Stimulated activated CD4-positive, alpha-beta T cell treated with anti-CD3 and anti-CD28 coated beads, Interleukin-4, amount 100 ng/mL, for 1 hour (primary cell): ENCODE measurements around the gene CCDC74A.
"Not testable (repeated sequence)": the region's sequence is repeated elsewhere in the genome, so short reads cannot be mapped to it uniquely, and the experiment has no call there.

ENCODE experiments used
- DNase-seq: peaks from one replicate; pipeline ENCODE4 v3.0.0-alpha.2; 2020

CCDC74A gene

GRCh38 chr2:131529864-131530445, 2.3 kb downstream of the CCDC74A start:
- DNase-seq, result not testable (repeated sequence)

GRCh38 chr2:131530626-131531344, 3.1 kb downstream of the CCDC74A start:
- not testable (repeated sequence) for DNase-seq

GRCh38 chr2:131531547-131532185, 4.0 kb downstream of the CCDC74A start:
- DNase-seq, result not testable (repeated sequence)

GRCh38 chr2:131532723-131533608, 5.3 kb downstream of the CCDC74A start:
- not testable (repeated sequence) for DNase-seq

GRCh38 chr2:131533609-131534316, 6.1 kb downstream of the CCDC74A start:
- not testable (repeated sequence) for DNase-seq

- not testable (repeated sequence) for DNase-seq
Measured at GRCh38 chr2:131534317-131534672, 6.6 kb downstream of the CCDC74A start.

GRCh38 chr2:131534965-131535364, 7.3 kb downstream of the CCDC74A start:
- not testable (repeated sequence) for DNase-seq

- DNase-seq, result no peak
Measured at GRCh38 chr2:131535526-131535925, 7.8 kb downstream of the CCDC74A start.

- DNase-seq, result not testable (repeated sequence)
Measured at GRCh38 chr2:131535951-131536826, 8.5 kb downstream of the CCDC74A start.

- DNase-seq, result not testable (repeated sequence)
Measured at GRCh38 chr2:131536841-131537240, 9.2 kb downstream of the CCDC74A start.

GRCh38 chr2:131538856-131539255, 11.2 kb downstream of the CCDC74A start:
- not testable (repeated sequence) for DNase-seq

- DNase-seq, result no peak
Measured at GRCh38 chr2:131542438-131543384, 15.0 kb downstream of the CCDC74A start.

- DNase-seq, result no peak
Measured at GRCh38 chr2:131543385-131543891, 15.8 kb downstream of the CCDC74A start.

- DNase-seq, result not testable (repeated sequence)
Measured at GRCh38 chr2:131544006-131544812, 16.5 kb downstream of the CCDC74A start.

GRCh38 chr2:131544813-131545165, 17.1 kb downstream of the CCDC74A start:
- not testable (repeated sequence) for DNase-seq

- no peak for DNase-seq
Measured at GRCh38 chr2:131552871-131553270, 25.2 kb downstream of the CCDC74A start.

GRCh38 chr2:131556998-131557397, 29.3 kb downstream of the CCDC74A start:
- no peak for DNase-seq

GRCh38 chr2:131557558-131558321, 30.1 kb downstream of the CCDC74A start:
- no peak for DNase-seq
